ENCODE data around the gene PPP6R2. TPM values are rescaled to one million over a fixed set of nuclear protein-coding genes. Genes with fewer than 3 reads are reported as not detected.

The PPP6R2 gene
- total and polyA plus RNA-seq, 4 donors, result 35.2 to 70.0 (median 46.6) TPM

GRCh38 chr22:50356186-50356585 lies 13.1 kb downstream of the PPP6R2 start:
- H3K9ac ChIP-seq (ENCODE audit: insufficient read depth in 1 of 2, low read length in 2 of 2), result no peak overlapping the region
- H3K9me3 ChIP-seq (ENCODE audit: control insufficient read depth in 4 of 4, insufficient read depth in 3 of 4, low read length in 3 of 4), result no peaks in the 10 kb centered on the region
- ATAC-seq (ENCODE audit: insufficient read depth, low FRiP score) (no peak), DNase-seq (no peak)
- no peak for TF ChIP-seq CTCF (IDR thresholded peaks at IDR 0.05; ENCODE audit: control extremely low read depth, extremely low read depth)
- no peaks in the 10 kb centered on the region for H3K4me1 ChIP-seq (ENCODE audit: control insufficient read depth in 5 of 5, insufficient read depth in 5 of 5, low read length in 5 of 5)
- peaks cover 3 to 14% (median 13%) of the 10 kb centered on the region in 4 donors for H3K36me3 ChIP-seq (ENCODE audit: control insufficient read depth in 4 of 4, insufficient read depth in 4 of 4, low read length in 4 of 4)
- WGBS, 2 donors, result 96 to 97% methylated on average over 8 of the region's 8 CpGs
- no peaks in the 10 kb centered on the region for H3K27me3 ChIP-seq (ENCODE audit: control insufficient read depth in 3 of 3, insufficient read depth in 3 of 3, low read length in 2 of 3)
- H3K27ac ChIP-seq (ENCODE audit: low read depth in 1 of 2, low read length in 1 of 2), result no peak overlapping the region
- no peak overlapping the region for H3K4me3 ChIP-seq

GRCh38 chr22:50357222-50357621 lies 14.1 kb downstream of the PPP6R2 start:
- TF ChIP-seq CTCF (IDR thresholded peaks at IDR 0.05; ENCODE audit: control extremely low read depth, extremely low read depth), result no peak
- Histone ChIP-seq H3K27ac (ENCODE audit: low read depth in 1 of 2, low read length in 1 of 2) (no peak overlapping the region), H3K4me1 (ENCODE audit: control insufficient read depth in 5 of 5, insufficient read depth in 5 of 5, low read length in 5 of 5) (peaks cover 0 to 3% (median 0%) of the 10 kb centered on the region in 5 donors), H3K36me3 (ENCODE audit: control insufficient read depth in 4 of 4, insufficient read depth in 4 of 4, low read length in 4 of 4) (peaks cover 3 to 17% (median 12%) of the 10 kb centered on the region in 4 donors), H3K4me3 (no peak overlapping the region), H3K9me3 (ENCODE audit: control insufficient read depth in 4 of 4, insufficient read depth in 3 of 4, low read length in 3 of 4) (no peaks in the 10 kb centered on the region), H3K27me3 (ENCODE audit: control insufficient read depth in 3 of 3, insufficient read depth in 3 of 3, low read length in 2 of 3) (no peaks in the 10 kb centered on the region), H3K9ac (ENCODE audit: insufficient read depth in 1 of 2, low read length in 2 of 2) (no peak overlapping the region)
- DNase-seq (no peak), ATAC-seq (ENCODE audit: insufficient read depth, low FRiP score) (no peak)
- 90 to 95% methylated on average over 1 of the region's 1 CpG for WGBS, 2 donors

GRCh38 chr22:50357756-50358155 lies 14.6 kb downstream of the PPP6R2 start:
- Histone ChIP-seq H3K27ac (ENCODE audit: low read depth in 1 of 2, low read length in 1 of 2) (no peak overlapping the region), H3K9ac (ENCODE audit: insufficient read depth in 1 of 2, low read length in 2 of 2) (no peak overlapping the region), H3K27me3 (ENCODE audit: control insufficient read depth in 3 of 3, insufficient read depth in 3 of 3, low read length in 2 of 3) (no peaks in the 10 kb centered on the region), H3K36me3 (ENCODE audit: control insufficient read depth in 4 of 4, insufficient read depth in 4 of 4, low read length in 4 of 4) (peaks cover 2 to 14% (median 10%) of the 10 kb centered on the region in 4 donors), H3K9me3 (ENCODE audit: control insufficient read depth in 4 of 4, insufficient read depth in 3 of 4, low read length in 3 of 4) (no peaks in the 10 kb centered on the region), H3K4me3 (no peak overlapping the region), H3K4me1 (ENCODE audit: control insufficient read depth in 5 of 5, insufficient read depth in 5 of 5, low read length in 5 of 5) (peaks cover 0 to 3% (median 0%) of the 10 kb centered on the region in 5 donors)
- ATAC-seq (ENCODE audit: insufficient read depth, low FRiP score), result no peak
- WGBS, 2 donors, result 92 to 98% methylated on average over 10 of the region's 10 CpGs
- DNase-seq, result no peak
- TF ChIP-seq CTCF (IDR thresholded peaks at IDR 0.05; ENCODE audit: control extremely low read depth, extremely low read depth), result no peak

DNA sequence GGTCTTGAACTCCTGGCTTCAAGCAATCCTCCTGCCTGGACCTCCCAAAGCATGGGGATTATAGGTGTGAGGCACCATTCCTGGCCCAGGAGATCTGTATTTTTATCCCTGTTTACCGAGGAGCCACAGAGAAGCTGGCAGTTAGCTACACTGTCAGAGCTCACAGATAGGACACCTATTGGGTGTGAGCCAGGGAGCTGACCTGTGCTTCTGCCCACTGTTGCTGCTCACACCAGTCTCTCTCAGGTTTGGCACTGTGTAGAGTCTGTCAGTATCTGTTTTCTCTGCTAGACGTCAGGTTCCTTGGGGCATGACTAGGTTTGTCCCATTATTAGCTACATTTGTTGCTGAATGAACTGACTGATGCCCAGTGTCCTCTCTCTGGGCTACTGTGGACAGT lies 17.5 kb downstream of the PPP6R2 start:
- Histone ChIP-seq H3K36me3 (ENCODE audit: control insufficient read depth in 4 of 4, insufficient read depth in 4 of 4, low read length in 4 of 4) (peaks cover 0 to 12% (median 8%) of the 10 kb centered on the region in 4 donors), H3K9me3 (ENCODE audit: control insufficient read depth in 4 of 4, insufficient read depth in 3 of 4, low read length in 3 of 4) (no peaks in the 10 kb centered on the region), H3K4me1 (ENCODE audit: control insufficient read depth in 5 of 5, insufficient read depth in 5 of 5, low read length in 5 of 5) (peaks cover 0 to 5% (median 0%) of the 10 kb centered on the region in 5 donors), H3K9ac (ENCODE audit: insufficient read depth in 1 of 2, low read length in 2 of 2) (no peak overlapping the region), H3K27ac (ENCODE audit: low read depth in 1 of 2, low read length in 1 of 2) (no peak overlapping the region), H3K4me3 (no peak overlapping the region), H3K27me3 (ENCODE audit: control insufficient read depth in 3 of 3, insufficient read depth in 3 of 3, low read length in 2 of 3) (no peaks in the 10 kb centered on the region)
- 83 to 92% methylated on average over 2 of the region's 2 CpGs for WGBS, 2 donors
- no peak for ATAC-seq (ENCODE audit: insufficient read depth, low FRiP score)
- TF ChIP-seq CTCF (IDR thresholded peaks at IDR 0.05; ENCODE audit: control extremely low read depth, extremely low read depth), result no peak
- DNase-seq, result no peak
